Ishikawa (cell line): ENCODE measurements around the gene STX1A.

Source experiments
- CEBPB ChIP-seq: IDR thresholded peaks from 2 replicates; pipeline ENCODE4 v1.6.1; 2012
- CREB1 ChIP-seq: IDR thresholded peaks from 2 replicates; pipeline ENCODE4 v1.6.1; 2012; ENCODE audit warnings: low read depth
- EGR1 ChIP-seq: IDR thresholded peaks from 2 replicates; pipeline ENCODE4 v1.6.1; 2012
- EP300 ChIP-seq: IDR thresholded peaks from 2 replicates; pipeline ENCODE4 v1.6.1; 2012; ENCODE audit warnings: borderline replicate concordance
- FOXM1 ChIP-seq: IDR thresholded peaks from 2 replicates; pipeline ENCODE4 v1.6.1; 2012; ENCODE audit warnings: low read depth, borderline replicate concordance
- NFIC ChIP-seq: IDR thresholded peaks from 2 replicates; pipeline ENCODE4 v1.6.1; 2012
- RAD21 ChIP-seq: IDR thresholded peaks from 2 replicates; pipeline ENCODE4 v1.6.1; 2012; ENCODE audit warnings: low read depth
- TAF1 ChIP-seq: IDR thresholded peaks from 2 replicates; pipeline ENCODE4 v1.6.1; 2012; ENCODE audit warnings: low read depth, mild to moderate bottlenecking
- TCF12 ChIP-seq: IDR thresholded peaks from 2 replicates; pipeline ENCODE4 v1.6.1; 2012; ENCODE audit warnings: low read depth
- TEAD4 ChIP-seq: IDR thresholded peaks from 2 replicates; pipeline ENCODE4 v1.6.1; 2012
- YY1 ChIP-seq: IDR thresholded peaks from 2 replicates; pipeline ENCODE4 v1.6.1; 2012; ENCODE audit warnings: low read depth
- ZBTB7A ChIP-seq: IDR thresholded peaks from 2 replicates; pipeline ENCODE4 v1.6.1; 2012; ENCODE audit warnings: low read depth
- TF ChIP-seq, protein P1 (sequence below): IDR thresholded peaks from 2 replicates; pipeline ENCODE4 v1.6.1; 2012; ENCODE audit warnings: low read depth, mild to moderate bottlenecking
- TF ChIP-seq, protein P2 (sequence below): IDR thresholded peaks from 2 replicates; pipeline ENCODE4 v1.6.1; 2012
- TF ChIP-seq, protein P3 (sequence below): IDR thresholded peaks from 2 replicates; pipeline ENCODE4 v1.6.1; 2012

STX1A gene

DNA sequence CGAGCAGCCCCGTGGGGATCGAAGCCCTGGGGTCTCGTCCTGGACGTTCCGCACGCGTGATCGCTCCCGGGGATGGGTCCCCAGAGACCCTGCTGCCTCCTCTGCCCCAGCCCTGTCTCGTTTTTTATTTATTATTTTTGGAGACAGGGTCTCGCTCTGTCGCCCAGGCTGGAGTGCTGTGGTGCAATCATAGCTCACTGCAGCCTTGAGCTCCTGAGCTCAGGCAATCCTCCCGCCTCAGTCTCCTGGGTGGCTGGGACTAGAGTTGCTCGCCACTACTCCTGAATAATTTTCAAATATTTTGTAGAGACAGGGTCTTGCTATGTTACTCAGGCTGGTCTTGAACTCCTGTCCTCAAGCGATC is 319 bp upstream of the STX1A start:
- TF ChIP-seq CEBPB (peak; percentile 59), YY1 (no peak)

DNA sequence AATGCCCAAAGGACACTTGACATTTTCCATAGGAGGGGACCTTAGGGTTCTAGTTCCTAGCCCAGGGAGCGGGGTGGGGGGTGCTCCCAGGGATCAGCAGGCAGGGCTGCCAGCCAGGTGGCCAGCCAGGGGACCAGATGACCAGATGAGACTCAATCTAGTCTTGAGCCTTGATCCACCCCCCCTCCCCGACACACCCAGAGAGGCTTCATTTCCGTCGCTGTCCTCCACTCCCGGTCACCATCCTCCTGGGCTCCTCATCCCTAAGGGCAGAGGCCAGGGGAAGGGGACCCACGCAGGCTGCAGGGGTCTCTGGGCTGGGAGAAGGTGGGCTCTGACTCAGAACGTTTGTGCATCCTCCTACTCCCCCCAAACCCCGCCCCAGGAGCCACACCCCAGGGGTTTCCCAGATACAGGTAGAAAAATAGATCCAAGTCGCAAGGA is 1.0 kb downstream of the STX1A start:
- no peak; the same call in 1 of the 2 replicates for TF ChIP-seq TCF12
- TF ChIP-seq TAF1, result no peak

DNA sequence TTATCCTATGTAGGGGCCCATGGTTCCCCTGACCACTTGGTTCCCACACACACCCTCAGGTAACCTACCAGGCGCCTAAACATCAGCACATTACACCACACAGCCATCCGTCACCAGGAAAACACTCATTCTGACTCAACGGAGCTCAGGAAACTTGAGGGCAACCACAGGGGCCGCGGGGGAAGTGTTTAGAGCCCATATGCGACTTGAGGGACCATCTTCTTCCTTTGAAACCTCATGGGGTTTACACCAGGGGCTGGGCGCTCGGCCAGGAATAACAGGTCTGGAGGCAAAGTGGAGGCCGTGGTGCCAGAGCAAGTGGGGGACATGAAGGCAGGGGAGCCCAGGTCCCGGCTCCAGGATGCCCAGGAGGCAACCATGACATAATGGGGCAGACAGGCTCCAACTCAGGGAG is 1.5 kb downstream of the STX1A start:
- no peak for TF ChIP-seq CREB1
- no peak for TF ChIP-seq ZBTB7A
- TF ChIP-seq, protein P1, sequence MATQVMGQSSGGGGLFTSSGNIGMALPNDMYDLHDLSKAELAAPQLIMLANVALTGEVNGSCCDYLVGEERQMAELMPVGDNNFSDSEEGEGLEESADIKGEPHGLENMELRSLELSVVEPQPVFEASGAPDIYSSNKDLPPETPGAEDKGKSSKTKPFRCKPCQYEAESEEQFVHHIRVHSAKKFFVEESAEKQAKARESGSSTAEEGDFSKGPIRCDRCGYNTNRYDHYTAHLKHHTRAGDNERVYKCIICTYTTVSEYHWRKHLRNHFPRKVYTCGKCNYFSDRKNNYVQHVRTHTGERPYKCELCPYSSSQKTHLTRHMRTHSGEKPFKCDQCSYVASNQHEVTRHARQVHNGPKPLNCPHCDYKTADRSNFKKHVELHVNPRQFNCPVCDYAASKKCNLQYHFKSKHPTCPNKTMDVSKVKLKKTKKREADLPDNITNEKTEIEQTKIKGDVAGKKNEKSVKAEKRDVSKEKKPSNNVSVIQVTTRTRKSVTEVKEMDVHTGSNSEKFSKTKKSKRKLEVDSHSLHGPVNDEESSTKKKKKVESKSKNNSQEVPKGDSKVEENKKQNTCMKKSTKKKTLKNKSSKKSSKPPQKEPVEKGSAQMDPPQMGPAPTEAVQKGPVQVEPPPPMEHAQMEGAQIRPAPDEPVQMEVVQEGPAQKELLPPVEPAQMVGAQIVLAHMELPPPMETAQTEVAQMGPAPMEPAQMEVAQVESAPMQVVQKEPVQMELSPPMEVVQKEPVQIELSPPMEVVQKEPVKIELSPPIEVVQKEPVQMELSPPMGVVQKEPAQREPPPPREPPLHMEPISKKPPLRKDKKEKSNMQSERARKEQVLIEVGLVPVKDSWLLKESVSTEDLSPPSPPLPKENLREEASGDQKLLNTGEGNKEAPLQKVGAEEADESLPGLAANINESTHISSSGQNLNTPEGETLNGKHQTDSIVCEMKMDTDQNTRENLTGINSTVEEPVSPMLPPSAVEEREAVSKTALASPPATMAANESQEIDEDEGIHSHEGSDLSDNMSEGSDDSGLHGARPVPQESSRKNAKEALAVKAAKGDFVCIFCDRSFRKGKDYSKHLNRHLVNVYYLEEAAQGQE, result no peak
- TF ChIP-seq, protein P2, sequence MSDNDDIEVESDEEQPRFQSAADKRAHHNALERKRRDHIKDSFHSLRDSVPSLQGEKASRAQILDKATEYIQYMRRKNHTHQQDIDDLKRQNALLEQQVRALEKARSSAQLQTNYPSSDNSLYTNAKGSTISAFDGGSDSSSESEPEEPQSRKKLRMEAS, result no peak
- no peak for TF ChIP-seq CEBPB

DNA sequence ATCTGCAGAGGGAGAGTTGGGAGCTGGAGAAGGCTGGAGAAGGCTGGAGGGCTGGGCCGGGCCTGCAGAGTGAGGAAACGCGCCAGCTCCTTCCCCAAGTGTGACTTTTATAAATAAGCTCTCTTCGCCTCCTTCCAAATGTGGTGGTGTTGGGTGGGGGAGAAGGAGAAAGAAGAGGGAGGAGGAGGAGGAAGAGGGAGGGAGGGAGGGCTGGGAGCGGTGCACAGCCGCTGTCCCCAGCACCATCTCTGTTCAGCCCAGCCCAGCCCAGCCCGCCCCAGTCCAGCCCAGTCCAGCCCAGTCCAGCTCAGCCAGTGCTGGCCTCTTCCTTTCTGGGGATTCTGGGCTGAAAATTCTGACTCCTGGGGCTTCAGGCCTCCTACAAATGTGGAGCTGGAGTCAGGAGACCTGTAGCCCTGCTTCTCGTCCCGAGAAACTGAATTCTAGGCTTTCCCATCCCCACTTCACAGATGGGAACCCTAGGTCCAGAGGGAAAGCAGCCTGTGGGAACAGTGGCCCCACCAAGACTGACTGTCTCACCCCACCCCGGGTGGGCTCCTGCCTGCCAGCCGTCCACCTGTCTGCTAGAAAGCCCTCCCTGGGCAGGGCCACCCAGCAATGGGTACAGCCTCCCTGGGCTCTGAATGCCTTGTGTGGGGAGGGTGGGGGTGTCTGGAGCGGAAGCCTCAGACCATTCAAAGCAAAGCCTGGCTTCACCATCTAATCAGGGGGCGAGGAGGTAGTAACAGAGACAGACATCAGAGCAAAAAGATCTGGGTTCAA is 2.3 kb downstream of the STX1A start:
- TF ChIP-seq TAF1 (no peak), YY1 (no peak), RAD21 (no peak), EP300 (no peak), TEAD4 (no peak), EGR1 (no peak), TCF12 (no peak), CREB1 (no peak), FOXM1 (no peak), NFIC (no peak), CEBPB (no peak), ZBTB7A (no peak)
- TF ChIP-seq, protein P3, sequence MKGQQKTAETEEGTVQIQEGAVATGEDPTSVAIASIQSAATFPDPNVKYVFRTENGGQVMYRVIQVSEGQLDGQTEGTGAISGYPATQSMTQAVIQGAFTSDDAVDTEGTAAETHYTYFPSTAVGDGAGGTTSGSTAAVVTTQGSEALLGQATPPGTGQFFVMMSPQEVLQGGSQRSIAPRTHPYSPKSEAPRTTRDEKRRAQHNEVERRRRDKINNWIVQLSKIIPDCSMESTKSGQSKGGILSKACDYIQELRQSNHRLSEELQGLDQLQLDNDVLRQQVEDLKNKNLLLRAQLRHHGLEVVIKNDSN, result no peak
- TF ChIP-seq, protein P1, result no peak
- TF ChIP-seq, protein P2, result no peak

DNA sequence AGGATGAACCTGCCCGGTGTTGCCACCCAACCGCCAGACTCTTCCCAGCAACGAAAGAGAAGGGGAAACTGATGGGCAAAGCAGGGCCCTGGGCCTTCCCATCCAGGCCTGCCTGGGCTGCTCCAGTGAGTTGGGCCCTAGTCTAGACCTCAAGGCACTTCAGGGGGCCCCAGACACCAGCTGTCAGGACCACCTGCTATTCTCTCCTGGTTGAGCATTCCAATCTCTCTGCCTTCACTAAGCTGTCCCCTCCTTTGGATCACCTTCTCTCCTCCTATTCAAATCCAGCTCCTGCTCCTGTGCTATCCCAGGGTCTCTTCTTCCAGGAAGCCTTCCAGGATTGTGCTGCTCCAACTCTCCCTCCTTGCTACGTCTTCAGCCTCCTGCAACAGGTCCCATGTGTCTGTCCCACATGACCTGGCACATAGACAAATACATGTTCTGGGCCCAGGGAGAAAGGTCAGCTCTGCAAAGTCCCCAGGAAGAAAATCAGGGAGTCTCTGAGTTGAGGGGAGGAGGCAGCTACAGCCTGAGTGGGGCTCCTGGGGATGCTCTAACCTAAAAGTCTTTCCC is 3.1 kb downstream of the STX1A start:
- TF ChIP-seq CEBPB (no peak), TAF1 (no peak)
- TF ChIP-seq, protein P2, result no peak

DNA sequence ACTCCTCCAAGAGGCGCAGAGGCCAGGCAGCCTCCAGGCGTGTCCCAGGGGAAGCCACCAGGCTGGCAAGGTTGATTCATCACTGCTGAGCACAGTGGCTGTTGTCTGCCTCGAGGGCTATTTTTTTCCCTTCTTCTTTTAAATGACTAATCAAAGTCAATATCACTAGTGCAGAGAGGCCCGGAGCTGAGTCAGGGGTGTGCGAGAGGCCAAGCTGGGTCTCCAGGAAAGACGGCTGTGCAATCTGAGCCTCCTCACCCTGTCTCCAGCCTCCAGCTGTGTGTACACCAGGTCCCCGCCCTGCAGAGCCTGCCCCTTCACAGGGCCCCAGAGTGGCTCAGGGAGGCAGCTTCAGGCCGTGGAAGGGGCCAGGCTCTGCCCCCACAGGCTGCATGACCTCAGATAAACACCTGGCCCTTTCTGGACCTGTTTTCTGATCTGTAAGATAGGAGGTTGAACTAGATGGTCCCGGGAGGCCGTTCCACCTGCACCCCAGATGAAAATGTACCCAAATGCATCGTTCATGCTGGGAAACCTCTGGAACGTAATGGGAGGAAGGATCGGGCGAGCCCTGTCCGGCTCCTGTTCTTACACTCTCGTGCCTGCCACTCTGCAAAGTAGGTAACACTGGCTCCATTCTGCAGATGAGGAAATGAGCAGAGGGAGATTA is 3.7 kb downstream of the STX1A start:
- no peak for TF ChIP-seq FOXM1
- no peak for TF ChIP-seq EGR1
- TF ChIP-seq EP300, result no peak
- TF ChIP-seq, protein P3, result no peak
- TF ChIP-seq RAD21, result no peak
- no peak for TF ChIP-seq TAF1
- 0 out of 2 replicates have a peak, but pooled peaks have one; percentile 20 for TF ChIP-seq TCF12
